H1 (cell line): Measurements from ENCODE around the gene PIMREG. TPM values are rescaled to one million over a fixed set of nuclear protein-coding genes. Genes with fewer than 3 reads are reported as not detected.

Source experiments
- CTCF ChIA-PET: fragments of 300-600 bp; sonication (Branson Sonifier 250); formaldehyde crosslinking; loops from one replicate; lab custom pipeline; 2021; ENCODE audit not compliant: partially characterized antibody; lab: Charles Lee
- POLR2A ChIA-PET: fragments of 300-600 bp; sonication (Branson Sonifier 250); formaldehyde crosslinking; loops from one replicate; lab custom pipeline; 2021; ENCODE audit warnings: inconsistent platforms; ENCODE audit not compliant: partially characterized antibody; lab: Charles Lee
- DNase-seq, 2 experiments: peaks; one replicate each; pipeline versions ENCODE4 v3.0.0 to v3.0.0-alpha.2; 2010 to 2022; ENCODE audit warnings: low spot score in 2 of 2, low read depth in 1 of 2, mixed read lengths in 1 of 2
- FAIRE-seq: peaks from 2 replicates; lab custom pipeline; 2011; peaks lifted over from hg19 to GRCh38; lab: Jason Lieb, UNC
- H2AFZ ChIP-seq: 2 replicates; pipeline ENCODE4 v1.8.1; 2012; ENCODE audit warnings: low read length, inconsistent platforms
- H2AK5ac ChIP-seq: 2 replicates; pipeline ENCODE4 v1.6.1; 2013; ENCODE audit warnings: low read depth, low read length
- H2BK120ac ChIP-seq: replicated peaks from 2 replicates; pipeline ENCODE3; 2013; ENCODE audit warnings: low read depth, low read length, inconsistent platforms
- H2BK12ac ChIP-seq: 2 replicates; pipeline ENCODE4 v1.6.1; 2013; ENCODE audit warnings: low read depth, low read length
- H2BK15ac ChIP-seq: 2 replicates; pipeline ENCODE4 v1.6.1; 2013; ENCODE audit warnings: low read length
- H2BK20ac ChIP-seq: 2 replicates; pipeline ENCODE4 v1.6.1; 2013; ENCODE audit warnings: low read length
- H2BK5ac ChIP-seq: 2 replicates; pipeline ENCODE4 v1.6.1; 2013; ENCODE audit warnings: low read depth, low read length
- H3K14ac ChIP-seq: 2 replicates; pipeline ENCODE4 v1.6.1; 2013; ENCODE audit warnings: inconsistent platforms; ENCODE audit not compliant: insufficient read length
- H3K18ac ChIP-seq: 2 replicates; pipeline ENCODE4 v1.6.1; 2013; ENCODE audit warnings: low read length; ENCODE audit errors: extremely low read depth
- H3K23ac ChIP-seq: 2 replicates; pipeline ENCODE4 v1.6.1; 2013; ENCODE audit warnings: inconsistent platforms; ENCODE audit not compliant: insufficient read length
- H3K23me2 ChIP-seq: 2 replicates; pipeline ENCODE4 v1.6.1; 2013; ENCODE audit warnings: low read depth, low read length
- H3K27ac ChIP-seq: 2 replicates; pipeline ENCODE4 v1.6.1; 2011; ENCODE audit warnings: low read depth, low read length, inconsistent platforms
- H3K27me3 ChIP-seq, 4 experiments: replicated peaks in 1 of 4; 1 replicate in 1 of 4; 2 replicates in 3 of 4; pipeline versions ENCODE4 v1.6.1 to v1.8.1; 2011 to 2013; ENCODE audit warnings: low read length in 3 of 4, mild to moderate bottlenecking in 3 of 4, inconsistent platforms in 2 of 4, mixed read lengths in 2 of 4, moderate library complexity in 1 of 4; ENCODE audit not compliant: control insufficient read depth in 3 of 4, insufficient read depth in 3 of 4; ENCODE audit errors: extremely low read depth in 1 of 4
- H3K36me3 ChIP-seq, 4 experiments: 2 replicates each; pipeline versions ENCODE4 v1.6.1 to v1.8.1; 2011 to 2013; ENCODE audit warnings: mild to moderate bottlenecking in 4 of 4, low read length in 3 of 4, moderate library complexity in 2 of 4, control low read depth in 1 of 4, inconsistent platforms in 1 of 4; ENCODE audit not compliant: insufficient read depth in 4 of 4, control insufficient read depth in 2 of 4
- H3K4ac ChIP-seq: replicated peaks from 2 replicates; pipeline ENCODE3; 2013; ENCODE audit warnings: low read length, low read depth, mixed read lengths, inconsistent platforms; ENCODE audit not compliant: insufficient read length
- H3K4me1 ChIP-seq, 4 experiments: replicated peaks in 1 of 4; 1 replicate in 1 of 4; 2 replicates in 3 of 4; pipeline versions ENCODE4 v1.6.1 to v1.8.1; 2011 to 2013; ENCODE audit warnings: low read length in 3 of 4, inconsistent platforms in 2 of 4, mixed read lengths in 1 of 4; ENCODE audit not compliant: insufficient read depth in 4 of 4, control insufficient read depth in 3 of 4
- H3K4me2 ChIP-seq, 2 experiments: 2 replicates each; pipeline versions ENCODE4 v1.6.1 to v1.8.1; 2011 to 2013; ENCODE audit warnings: low read depth in 2 of 2, low read length in 2 of 2, control low read depth in 1 of 2, inconsistent platforms in 1 of 2, mild to moderate bottlenecking in 1 of 2; ENCODE audit not compliant: insufficient read depth in 1 of 2
- H3K4me3 ChIP-seq, 4 experiments: fragments of 200-600, 300-600 bp in 1 of 4; sonication (generic), shearing (Covaris generic), sonication (Bioruptor Twin) in 1 of 4; 2 replicates each; pipeline versions ENCODE4 v1.5.1 to v1.8.1; 2011 to 2016; ENCODE audit warnings: low read length in 4 of 4, low read depth in 3 of 4, control low read depth in 2 of 4, inconsistent platforms in 2 of 4, mild to moderate bottlenecking in 2 of 4, mixed read lengths in 1 of 4, moderate library complexity in 1 of 4; ENCODE audit not compliant: insufficient read depth in 2 of 4; ENCODE audit errors: extremely low read depth in 1 of 4
- H3K56ac ChIP-seq: replicated peaks from 2 replicates; pipeline ENCODE3; 2013; ENCODE audit warnings: low read depth, mild to moderate bottlenecking, mixed read lengths, low read length, inconsistent platforms; ENCODE audit not compliant: insufficient read length
- H3K79me1 ChIP-seq: 2 replicates; pipeline ENCODE4 v1.6.1; 2013; ENCODE audit warnings: low read depth, low read length, control low read depth
- H3K79me2 ChIP-seq, 2 experiments: 2 replicates each; pipeline versions ENCODE4 v1.6.1 to v1.8.1; 2012 to 2013; ENCODE audit warnings: low read length in 2 of 2, mild to moderate bottlenecking in 2 of 2, inconsistent platforms in 1 of 2; ENCODE audit not compliant: insufficient read depth in 2 of 2, control insufficient read depth in 1 of 2
- H3K9ac ChIP-seq, 4 experiments: replicated peaks in 1 of 4; 1 replicate in 1 of 4; 2 replicates in 3 of 4; pipeline versions ENCODE4 v1.6.1 to v1.8.1; 2011 to 2013; ENCODE audit warnings: low read depth in 3 of 4, low read length in 3 of 4, control low read depth in 2 of 4, mild to moderate bottlenecking in 2 of 4, moderate library complexity in 2 of 4, inconsistent platforms in 1 of 4; ENCODE audit errors: extremely low read depth in 1 of 4
- H3K9me3 ChIP-seq, 2 experiments: 2 replicates each; pipeline versions ENCODE4 v1.6.1 to v1.8.1; 2012 to 2013; ENCODE audit warnings: mild to moderate bottlenecking in 2 of 2, moderate library complexity in 2 of 2, control low read depth in 1 of 2, inconsistent platforms in 1 of 2, low read depth in 1 of 2, low read length in 1 of 2, mixed read lengths in 1 of 2; ENCODE audit not compliant: insufficient read depth in 2 of 2
- H4K20me1 ChIP-seq, 2 experiments: replicated peaks in 1 of 2; 2 replicates each; pipeline versions ENCODE3 to v1.8.1; 2011 to 2013; ENCODE audit warnings: inconsistent platforms in 2 of 2, low read length in 2 of 2, mild to moderate bottlenecking in 1 of 2; ENCODE audit not compliant: insufficient read depth in 2 of 2, control insufficient read depth in 1 of 2
- H4K5ac ChIP-seq: 2 replicates; pipeline ENCODE4 v1.6.1; 2013; ENCODE audit warnings: low read length, low read depth, mixed read lengths, inconsistent platforms; ENCODE audit not compliant: insufficient read length
- H4K8ac ChIP-seq: 2 replicates; pipeline ENCODE4 v1.8.0; 2013; ENCODE audit warnings: mild to moderate bottlenecking, moderate library complexity, low read length, inconsistent platforms; ENCODE audit not compliant: insufficient read depth; ENCODE audit errors: extremely low read depth
- H4K91ac ChIP-seq: replicated peaks from 2 replicates; pipeline ENCODE3; 2013; ENCODE audit warnings: low read length, mixed read lengths, inconsistent platforms; ENCODE audit not compliant: insufficient read length
- CHD2 ChIP-seq: IDR thresholded peaks from 2 replicates; pipeline ENCODE4 v1.6.1; 2012; ENCODE audit warnings: low read length, improper control_type of control experiment
- EGR1 ChIP-seq: IDR thresholded peaks from 2 replicates; pipeline ENCODE4 v1.6.1; 2011; ENCODE audit warnings: low read depth, low read length, borderline replicate concordance
- GTF2F1 ChIP-seq: IDR thresholded peaks from 2 replicates; pipeline ENCODE4 v1.6.1; 2012; ENCODE audit warnings: low read depth, low read length, improper control_type of control experiment, borderline replicate concordance
- MAFK ChIP-seq: IDR thresholded peaks from 2 replicates; pipeline ENCODE4 v1.6.1; 2012; ENCODE audit warnings: low read depth, mild to moderate bottlenecking, improper control_type of control experiment, low read length
- RXRA ChIP-seq: IDR thresholded peaks from 2 replicates; pipeline ENCODE4 v1.6.1; 2011; ENCODE audit warnings: low read depth, mild to moderate bottlenecking, low read length, moderate library complexity; ENCODE audit not compliant: insufficient read depth
- SUZ12 ChIP-seq: fragments of 200-600 bp; sonication (generic); IDR thresholded peaks from 2 replicates; pipeline ENCODE4 v1.6.1; 2012; ENCODE audit warnings: mild to moderate bottlenecking, inconsistent platforms, low read length, moderate library complexity, mixed read lengths
- ZNF274 ChIP-seq: IDR thresholded peaks from 2 replicates; pipeline ENCODE4 v1.7.0; 2012; ENCODE audit warnings: low read length, borderline replicate concordance; ENCODE audit errors: extremely low read depth
- WGBS, 2 experiments: shearing (Covaris generic) in 1 of 2; methylation state at CpG; one replicate each; pipeline versions ENCODE4 v1.1.6 to v1.1.7; 2013 to 2015; ENCODE audit warnings: low lambda C conversion rate in 2 of 2, mixed read lengths in 2 of 2, inconsistent platforms in 1 of 2, low coverage in 1 of 2, missing lambda C conversion rate in 1 of 2; ENCODE audit not compliant: insufficient replicate concordance in 2 of 2, insufficient coverage in 1 of 2, insufficient read length in 1 of 2; ENCODE audit errors: extremely low coverage in 1 of 2, missing lambda C conversion rate in 1 of 2; 5-methylcytosine and 5-hydroxymethylcytosine counted together
- polyA plus RNA-seq, 7 experiments: library from polyadenylated mRNA; depleted of rRNA in 3 of 7; stranded (reverse) in 5 of 7; unstranded in 2 of 7; fragments of >200 nt in 5 of 7; fragments of 200-250 nt in 2 of 7; gene quantifications; 1 replicate in 5 of 7; 2 replicates in 1 of 7; 4 replicates in 1 of 7; pipeline versions ENCODE4 v1.2.1 to v1.2.3, GENCODE V29; 2011 to 2013; ENCODE audit warnings: missing spikeins in 2 of 7, mixed read lengths in 2 of 7
- total RNA-seq: library from RNA; stranded (reverse); fragmentation: NEBNext Ultra II Directional; extraction: Animal tissue kit (Norgen Biotek cat#: 25700); gene quantifications from 2 replicates; pipeline ENCODE4 v1.2.1, GENCODE V29; 2021

The PIMREG gene
- total and polyA plus RNA-seq, 2 of the 8 experiments (the other 6 are each of a cell fraction or from before 2014, with no cell fraction given), result 133 to 148 TPM

DNA sequence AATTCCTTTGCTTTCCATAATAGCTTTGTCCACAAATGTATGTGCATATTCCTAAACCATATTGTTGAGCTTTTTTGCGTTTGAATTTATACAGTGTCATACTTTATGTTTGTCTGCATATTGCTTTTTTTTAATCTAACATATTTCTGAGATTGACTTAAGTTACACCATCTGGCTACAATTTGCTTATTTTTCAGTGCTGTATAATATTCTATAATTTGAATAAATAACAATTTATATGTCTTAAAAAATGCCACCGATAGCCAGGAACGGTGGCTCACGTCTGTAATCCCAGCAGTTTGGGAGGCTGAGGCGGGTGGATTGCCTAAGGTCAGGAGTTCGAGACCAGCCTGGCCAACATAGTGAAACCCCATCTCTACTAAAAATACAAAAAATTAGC, 1.5 kb upstream of the PIMREG start:
- peaks cover 9 to 23% (median 19%) of the 10 kb centered on the region in 4 experiments for H3K36me3 ChIP-seq
- WGBS, 2 experiments, result 67% methylated on average over 6 of the region's 6 CpGs; no CpG with 5 or more reads in 1 of the 2 experiments
- no peak overlapping the region for H3K56ac ChIP-seq
- no peak overlapping the region for H2BK20ac ChIP-seq
- no peak overlapping the region for H3K9ac ChIP-seq
- H4K8ac ChIP-seq, result no peak overlapping the region
- H2AK5ac ChIP-seq, result no peak overlapping the region
- H3K4me2 ChIP-seq, result peak overlapping the region in 1 of 2 experiments; percentile 93; a peak in 1 of 4 replicates
- TF ChIP-seq ZNF274 (no peak), CHD2 (no peak), EGR1 (no peak), GTF2F1 (no peak), RXRA (no peak), SUZ12 (no peak), MAFK (no peak)
- TF ChIP-seq, all 59 proteins: peak for 0
- Histone ChIP-seq H3K4ac (no peak overlapping the region), H2BK5ac (no peak overlapping the region), H3K23ac (no peak overlapping the region), H3K79me1 (peaks cover 8% of the 10 kb centered on the region), H4K20me1 (peaks cover 0 to 7% of the 10 kb centered on the region in 2 experiments), H2BK120ac (no peak overlapping the region), H3K79me2 (peaks cover 3 to 21% of the 10 kb centered on the region in 2 experiments; a peak in 3 of 4 replicates), H3K27ac (no peak overlapping the region), H3K27me3 (no peaks in the 10 kb centered on the region), H3K4me1 (peaks cover 6 to 20% (median 10%) of the 10 kb centered on the region in 4 experiments), H3K23me2 (peaks cover 8% of the 10 kb centered on the region; the same call in 1 of the 2 replicates), H2BK12ac (no peak overlapping the region), H4K91ac (no peak overlapping the region), H3K4me3 (no peak overlapping the region), H4K5ac (no peak overlapping the region), H3K9me3 (no peaks in the 10 kb centered on the region), H2BK15ac (no peak overlapping the region), H3K14ac (no peak overlapping the region), H3K18ac (no peak overlapping the region), H2AFZ (no peak overlapping the region)
- DNase-seq (no peak), FAIRE-seq (no peak)
- CTCF ChIA-PET, result no interaction called here
- POLR2A ChIA-PET, result interaction anchor here (0.7 to 6.0 kb wide), 4 partner anchors 11 to 48 kb away, joined by 3 to 58 read pairs (median 18); no protein-coding TSS in a partner anchor
